ENCODE data around the gene FBXO33.

FBXO33 gene

DNA sequence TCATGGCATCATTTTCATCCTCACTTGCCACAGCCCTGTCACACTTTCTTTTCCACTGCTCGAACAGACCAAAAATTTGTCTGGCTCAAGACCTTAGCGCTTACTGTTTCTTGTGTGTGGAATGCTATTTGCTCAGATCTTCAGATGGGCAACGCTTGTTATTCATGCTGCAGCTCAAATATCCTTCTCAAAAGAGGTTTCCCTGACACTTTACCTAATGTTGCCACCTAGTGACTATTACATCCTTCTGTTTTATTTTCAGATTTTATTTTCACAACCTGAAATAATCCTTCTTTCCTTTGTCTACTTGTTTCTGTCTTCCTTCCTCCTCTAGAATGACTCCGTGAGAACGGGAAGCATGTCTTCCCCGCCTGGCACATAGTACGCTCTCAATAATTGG, 5.6 kb downstream of the FBXO33 start:
- Histone ChIP-seq H3K9me3 (ENCODE audit: control insufficient read depth, low read length) (no peaks in the 10 kb centered on the region), H3K4me2 (ENCODE audit: low read length) (no peak overlapping the region), H3K27ac (no peak overlapping the region), H3K9ac (no peak overlapping the region), H3K4me3 (ENCODE audit: low read depth, low read length) (no peak overlapping the region), H3K27me3 (ENCODE audit: control insufficient read depth, insufficient read depth, low read length) (no peaks in the 10 kb centered on the region), H3K79me2 (peaks cover 53% of the 10 kb centered on the region), H3K36me3 (ENCODE audit: control insufficient read depth, insufficient read depth, low read length) (no peaks in the 10 kb centered on the region), H2AFZ (no peak overlapping the region), H3K4me1 (peaks cover 10% of the 10 kb centered on the region)
- TF ChIP-seq, protein P1, sequence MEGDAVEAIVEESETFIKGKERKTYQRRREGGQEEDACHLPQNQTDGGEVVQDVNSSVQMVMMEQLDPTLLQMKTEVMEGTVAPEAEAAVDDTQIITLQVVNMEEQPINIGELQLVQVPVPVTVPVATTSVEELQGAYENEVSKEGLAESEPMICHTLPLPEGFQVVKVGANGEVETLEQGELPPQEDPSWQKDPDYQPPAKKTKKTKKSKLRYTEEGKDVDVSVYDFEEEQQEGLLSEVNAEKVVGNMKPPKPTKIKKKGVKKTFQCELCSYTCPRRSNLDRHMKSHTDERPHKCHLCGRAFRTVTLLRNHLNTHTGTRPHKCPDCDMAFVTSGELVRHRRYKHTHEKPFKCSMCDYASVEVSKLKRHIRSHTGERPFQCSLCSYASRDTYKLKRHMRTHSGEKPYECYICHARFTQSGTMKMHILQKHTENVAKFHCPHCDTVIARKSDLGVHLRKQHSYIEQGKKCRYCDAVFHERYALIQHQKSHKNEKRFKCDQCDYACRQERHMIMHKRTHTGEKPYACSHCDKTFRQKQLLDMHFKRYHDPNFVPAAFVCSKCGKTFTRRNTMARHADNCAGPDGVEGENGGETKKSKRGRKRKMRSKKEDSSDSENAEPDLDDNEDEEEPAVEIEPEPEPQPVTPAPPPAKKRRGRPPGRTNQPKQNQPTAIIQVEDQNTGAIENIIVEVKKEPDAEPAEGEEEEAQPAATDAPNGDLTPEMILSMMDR (IDR thresholded peaks at IDR 0.05), result peak; percentile 34

DNA sequence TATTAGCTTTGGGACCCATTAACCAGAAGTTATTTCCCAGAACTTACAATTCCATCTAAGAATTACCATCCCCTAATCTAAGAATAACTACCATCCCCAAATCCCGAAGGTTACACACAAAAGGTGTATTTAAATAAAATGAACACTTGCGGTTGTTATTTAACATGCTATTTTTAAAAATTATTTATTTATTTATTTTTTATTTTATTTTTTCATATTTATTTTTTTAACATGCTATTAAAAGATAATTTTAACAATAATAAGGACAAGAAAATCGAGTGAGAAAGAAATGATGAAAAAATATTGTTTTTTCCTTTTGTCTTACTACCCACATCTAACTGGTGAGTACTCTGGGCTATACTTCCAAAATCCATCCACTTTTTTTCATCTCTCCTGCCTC, 6.3 kb downstream of the FBXO33 start:
- no peak overlapping the region for H3K27ac ChIP-seq
- no peaks in the 10 kb centered on the region for H3K9me3 ChIP-seq (ENCODE audit: control insufficient read depth, low read length)
- H3K4me1 ChIP-seq, result peaks cover 10% of the 10 kb centered on the region
- no peaks in the 10 kb centered on the region for H3K36me3 ChIP-seq (ENCODE audit: control insufficient read depth, insufficient read depth, low read length)
- no peak overlapping the region for H3K4me2 ChIP-seq (ENCODE audit: low read length)
- no peak overlapping the region for H3K4me3 ChIP-seq (ENCODE audit: low read depth, low read length)
- H3K27me3 ChIP-seq (ENCODE audit: control insufficient read depth, insufficient read depth, low read length), result no peaks in the 10 kb centered on the region
- peaks cover 51% of the 10 kb centered on the region for H3K79me2 ChIP-seq
- H3K9ac ChIP-seq, result no peak overlapping the region
- H2AFZ ChIP-seq, result no peak overlapping the region
- TF ChIP-seq, protein P1 (IDR thresholded peaks at IDR 0.05), result no peak

DNA sequence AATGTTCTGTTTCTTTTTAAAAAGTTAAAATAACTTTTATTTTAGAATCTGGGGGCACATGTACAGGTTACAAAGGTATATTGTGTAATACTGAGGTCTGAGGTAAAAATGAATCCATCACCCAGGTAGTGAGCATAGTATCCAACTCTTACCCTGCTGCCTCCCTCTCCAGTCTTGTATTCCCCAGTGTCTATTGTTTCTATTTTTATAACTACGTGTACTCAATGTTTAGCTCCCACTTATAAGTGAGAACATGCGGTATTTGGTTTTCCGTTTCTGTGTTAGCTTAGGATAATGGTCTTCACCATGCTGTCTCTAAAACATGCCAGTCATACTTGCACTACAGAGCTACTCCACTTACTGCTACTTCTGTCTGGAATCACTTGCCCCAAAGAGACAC, 8.4 kb downstream of the FBXO33 start:
- TF ChIP-seq, protein P1 (IDR thresholded peaks at IDR 0.05), result no peak
- H3K4me2 ChIP-seq (ENCODE audit: low read length), result no peak overlapping the region
- no peak overlapping the region for H2AFZ ChIP-seq
- peaks cover 57% of the 10 kb centered on the region for H3K79me2 ChIP-seq
- H3K4me1 ChIP-seq, result peaks cover 4% of the 10 kb centered on the region
- no peaks in the 10 kb centered on the region for H3K27me3 ChIP-seq (ENCODE audit: control insufficient read depth, insufficient read depth, low read length)
- H3K9ac ChIP-seq, result no peak overlapping the region
- no peaks in the 10 kb centered on the region for H3K9me3 ChIP-seq (ENCODE audit: control insufficient read depth, low read length)
- no peak overlapping the region for H3K27ac ChIP-seq
- H3K4me3 ChIP-seq (ENCODE audit: low read depth, low read length), result no peak overlapping the region
- H3K36me3 ChIP-seq (ENCODE audit: control insufficient read depth, insufficient read depth, low read length), result no peaks in the 10 kb centered on the region

DNA sequence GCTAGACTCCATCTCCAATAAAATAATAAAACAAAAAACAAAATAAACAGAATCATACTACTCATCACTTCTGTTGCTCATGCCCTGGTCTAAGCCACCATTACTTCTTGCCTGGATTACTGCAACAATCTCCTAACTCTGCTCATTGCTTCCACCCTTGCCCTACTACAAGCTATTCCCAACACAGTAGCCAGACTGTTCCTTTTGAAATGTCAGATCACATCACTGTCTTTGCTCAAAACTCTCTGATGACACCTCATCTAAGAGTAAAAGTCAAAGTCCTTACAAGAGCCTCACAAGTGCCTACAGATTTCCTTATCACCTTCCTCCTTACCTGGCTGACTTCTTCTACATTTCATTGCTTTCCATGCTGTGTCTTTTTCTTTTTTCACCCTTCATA, 10.0 kb downstream of the FBXO33 start:
- TF ChIP-seq, protein P1 (IDR thresholded peaks at IDR 0.05), result no peak
- H3K9ac ChIP-seq, result no peak overlapping the region
- no peaks in the 10 kb centered on the region for H3K36me3 ChIP-seq (ENCODE audit: control insufficient read depth, insufficient read depth, low read length)
- H3K4me3 ChIP-seq (ENCODE audit: low read depth, low read length), result no peak overlapping the region
- no peak overlapping the region for H3K4me2 ChIP-seq (ENCODE audit: low read length)
- H3K27ac ChIP-seq, result no peak overlapping the region
- H3K9me3 ChIP-seq (ENCODE audit: control insufficient read depth, low read length), result no peaks in the 10 kb centered on the region
- H3K27me3 ChIP-seq (ENCODE audit: control insufficient read depth, insufficient read depth, low read length), result no peaks in the 10 kb centered on the region
- H2AFZ ChIP-seq, result no peak overlapping the region
- H3K4me1 ChIP-seq, result peaks cover 4% of the 10 kb centered on the region
- peaks cover 61% of the 10 kb centered on the region for H3K79me2 ChIP-seq

DNA sequence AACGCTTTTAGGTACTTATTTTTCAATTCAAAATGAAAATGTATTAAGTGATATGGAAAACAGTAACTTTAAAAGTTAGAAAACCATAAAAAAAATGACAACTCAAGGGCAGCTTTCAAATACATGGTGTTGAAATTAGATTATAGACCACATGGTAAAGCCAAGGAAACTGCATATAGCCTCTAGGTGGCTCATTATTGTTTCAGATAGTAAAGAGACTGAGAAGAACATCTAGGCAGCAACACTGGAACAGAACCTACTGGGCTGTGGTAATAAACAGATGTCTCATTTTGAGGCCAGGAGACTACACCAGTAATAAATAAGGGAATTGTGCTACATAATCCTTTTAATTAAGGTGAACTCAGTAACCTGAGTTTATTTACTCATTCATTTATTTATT, 13.0 kb downstream of the FBXO33 start:
- Histone ChIP-seq H3K27me3 (ENCODE audit: control insufficient read depth, insufficient read depth, low read length) (no peaks in the 10 kb centered on the region), H3K79me2 (peaks cover 74% of the 10 kb centered on the region), H3K9me3 (ENCODE audit: control insufficient read depth, low read length) (no peaks in the 10 kb centered on the region), H2AFZ (no peak overlapping the region), H3K4me2 (ENCODE audit: low read length) (no peak overlapping the region), H3K4me3 (ENCODE audit: low read depth, low read length) (no peak overlapping the region), H3K9ac (no peak overlapping the region), H3K4me1 (no peaks in the 10 kb centered on the region), H3K27ac (no peak overlapping the region), H3K36me3 (ENCODE audit: control insufficient read depth, insufficient read depth, low read length) (no peaks in the 10 kb centered on the region)
- TF ChIP-seq, protein P1 (IDR thresholded peaks at IDR 0.05), result no peak
